GM06990 (cell line): Measurements from ENCODE around the gene SRCAP.

Experiments
- DNase-seq: peaks from one replicate; pipeline ENCODE4 v3.0.0-alpha.2; 2011; ENCODE audit not compliant: insufficient read length; ENCODE audit errors: extremely low read depth
- H3K27me3 ChIP-seq: replicated peaks from 2 replicates; pipeline ENCODE4 v1.6.0; 2011; ENCODE audit warnings: low read length; ENCODE audit not compliant: control insufficient read depth, insufficient read depth
- H3K36me3 ChIP-seq: 2 replicates; pipeline ENCODE4 v1.5.1; 2011; ENCODE audit warnings: low read length; ENCODE audit not compliant: control insufficient read depth, insufficient read depth
- H3K4me3 ChIP-seq: replicated peaks from 2 replicates; pipeline ENCODE4 v1.5.1; 2011; ENCODE audit warnings: low read depth, mild to moderate bottlenecking, control low read depth, low read length
- TF ChIP-seq, protein P1 (sequence below): IDR thresholded peaks from 2 replicates; pipeline ENCODE4 v1.5.1; 2011; ENCODE audit warnings: low read length, control low read depth, mild to moderate bottlenecking, inconsistent platforms; ENCODE audit not compliant: insufficient read depth, poor library complexity, severe bottlenecking

Gene SRCAP

DNA sequence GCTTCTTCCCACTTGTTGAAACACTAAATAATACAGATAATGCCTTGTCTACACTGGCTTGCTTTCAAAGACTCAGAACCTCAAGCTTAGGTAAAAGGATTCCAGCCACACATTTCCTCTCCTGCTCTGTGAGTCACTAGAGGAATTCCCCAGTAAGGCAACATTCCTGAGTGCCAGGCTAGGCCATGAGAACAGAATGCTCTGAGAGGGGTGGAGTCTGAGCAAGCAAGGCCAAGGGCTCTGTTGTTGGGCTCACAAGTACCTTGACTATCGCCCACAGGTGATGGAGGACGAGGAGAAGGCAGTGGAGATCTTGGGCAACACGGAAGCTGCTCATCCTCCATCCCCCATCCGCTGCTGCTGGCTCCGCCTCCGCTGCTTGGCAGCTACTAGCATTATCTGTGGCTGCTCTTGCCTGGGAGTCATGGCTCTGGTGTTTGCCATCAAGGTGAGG, 42.5 kb downstream of the SRCAP start:
- Histone ChIP-seq H3K36me3 (peaks cover 42% of the 10 kb centered on the region), H3K4me3 (no peak overlapping the region), H3K27me3 (no peaks in the 10 kb centered on the region)
- TF ChIP-seq, protein P1, sequence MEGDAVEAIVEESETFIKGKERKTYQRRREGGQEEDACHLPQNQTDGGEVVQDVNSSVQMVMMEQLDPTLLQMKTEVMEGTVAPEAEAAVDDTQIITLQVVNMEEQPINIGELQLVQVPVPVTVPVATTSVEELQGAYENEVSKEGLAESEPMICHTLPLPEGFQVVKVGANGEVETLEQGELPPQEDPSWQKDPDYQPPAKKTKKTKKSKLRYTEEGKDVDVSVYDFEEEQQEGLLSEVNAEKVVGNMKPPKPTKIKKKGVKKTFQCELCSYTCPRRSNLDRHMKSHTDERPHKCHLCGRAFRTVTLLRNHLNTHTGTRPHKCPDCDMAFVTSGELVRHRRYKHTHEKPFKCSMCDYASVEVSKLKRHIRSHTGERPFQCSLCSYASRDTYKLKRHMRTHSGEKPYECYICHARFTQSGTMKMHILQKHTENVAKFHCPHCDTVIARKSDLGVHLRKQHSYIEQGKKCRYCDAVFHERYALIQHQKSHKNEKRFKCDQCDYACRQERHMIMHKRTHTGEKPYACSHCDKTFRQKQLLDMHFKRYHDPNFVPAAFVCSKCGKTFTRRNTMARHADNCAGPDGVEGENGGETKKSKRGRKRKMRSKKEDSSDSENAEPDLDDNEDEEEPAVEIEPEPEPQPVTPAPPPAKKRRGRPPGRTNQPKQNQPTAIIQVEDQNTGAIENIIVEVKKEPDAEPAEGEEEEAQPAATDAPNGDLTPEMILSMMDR = no peak
- DNase-seq = no peak

DNA sequence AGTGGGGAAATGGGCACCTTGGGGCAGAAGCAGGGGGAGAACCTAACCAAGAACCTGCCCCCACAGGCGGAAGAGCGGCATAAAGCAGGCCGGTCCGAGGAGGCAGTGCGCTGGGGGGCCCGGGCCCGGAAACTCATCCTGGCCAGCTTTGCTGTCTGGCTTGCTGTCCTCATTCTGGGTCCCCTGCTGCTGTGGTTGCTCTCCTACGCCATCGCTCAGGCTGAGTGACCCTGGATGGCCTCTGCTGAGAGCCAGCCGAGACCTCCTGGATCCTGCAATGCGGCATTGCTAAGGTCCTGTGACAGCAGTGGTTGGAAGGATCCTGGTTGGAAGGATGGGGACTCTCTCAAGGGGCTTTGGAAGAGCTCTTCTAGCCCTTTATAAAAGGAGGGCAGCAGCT, 44.7 kb downstream of the SRCAP start:
- Histone ChIP-seq H3K27me3 (no peaks in the 10 kb centered on the region), H3K4me3 (no peak overlapping the region), H3K36me3 (peaks cover 26% of the 10 kb centered on the region)
- DNase-seq = no peak
- TF ChIP-seq, protein P1 = no peak

DNA sequence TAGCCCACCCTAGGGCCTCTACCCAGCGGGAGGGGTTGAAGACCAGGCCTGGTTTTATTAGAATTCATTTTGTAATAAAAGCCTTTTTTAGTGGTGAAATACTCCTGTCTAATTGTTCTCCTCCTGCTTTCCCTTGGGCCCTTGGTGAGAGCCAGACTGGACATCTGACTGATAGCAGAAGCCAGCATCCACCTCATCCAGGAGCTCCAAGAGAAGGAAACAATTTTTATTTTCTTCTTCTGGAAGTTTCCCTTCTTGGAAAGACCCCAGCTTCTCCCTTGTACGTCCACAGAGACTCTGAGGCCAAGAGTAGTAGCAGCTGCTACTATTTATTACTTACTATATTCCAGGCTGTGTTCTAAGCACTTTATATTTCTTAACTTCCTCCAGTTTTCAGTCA, 45.2 kb downstream of the SRCAP start:
- Histone ChIP-seq H3K4me3 (no peak overlapping the region), H3K36me3 (peaks cover 22% of the 10 kb centered on the region), H3K27me3 (no peaks in the 10 kb centered on the region)
- DNase-seq = no peak
- TF ChIP-seq, protein P1 = no peak

DNA sequence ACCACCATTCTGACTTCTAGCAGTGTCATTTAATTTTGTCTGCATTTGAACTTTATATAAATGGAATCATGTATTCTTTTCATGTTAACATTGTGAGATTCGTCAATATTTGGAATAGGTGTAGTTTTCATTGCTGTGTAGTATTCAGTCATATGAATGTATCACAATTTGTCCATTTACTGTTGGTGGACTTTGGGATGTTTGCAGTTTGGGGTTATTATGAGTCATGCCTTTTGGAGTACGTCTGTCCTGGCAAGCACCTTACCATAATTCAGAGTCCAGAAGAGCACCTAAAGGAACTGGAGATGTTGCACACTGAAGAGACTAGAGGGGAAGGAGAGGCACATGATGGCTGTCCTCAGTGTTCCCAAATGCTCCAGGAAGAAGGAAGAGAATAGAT, 46.1 kb downstream of the SRCAP start:
- TF ChIP-seq, protein P1 = no peak
- H3K4me3 ChIP-seq = no peak overlapping the region
- peaks cover 21% of the 10 kb centered on the region for H3K36me3 ChIP-seq
- DNase-seq = no peak
- H3K27me3 ChIP-seq = no peaks in the 10 kb centered on the region

DNA sequence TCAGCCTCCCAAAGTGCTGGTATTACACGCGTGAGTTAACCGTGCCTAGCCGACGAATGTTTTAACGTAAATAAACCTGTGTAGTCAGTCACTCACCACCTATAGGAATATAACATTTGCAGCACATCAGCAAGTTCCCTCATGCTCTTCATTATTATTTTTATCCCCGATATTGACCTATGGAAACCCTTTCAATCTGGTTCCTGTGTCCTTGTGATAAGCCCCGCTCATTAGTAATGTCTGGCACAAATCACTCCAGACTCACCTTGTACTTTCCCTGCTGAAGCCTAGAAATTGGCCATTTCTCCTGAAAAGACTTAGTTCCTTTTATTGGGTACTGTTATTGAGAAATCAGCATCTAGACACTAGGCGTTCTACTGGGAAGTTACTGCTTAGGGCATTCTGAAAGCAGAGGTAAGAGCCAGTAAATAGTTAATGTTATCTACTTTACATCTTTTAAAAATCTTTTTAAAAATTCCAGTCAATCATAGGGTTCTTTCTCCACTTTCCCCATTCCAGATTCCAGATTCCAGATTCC, 47.7 kb downstream of the SRCAP start:
- DNase-seq = no peak
- TF ChIP-seq, protein P1 = no peak
- Histone ChIP-seq H3K36me3 (peaks cover 20% of the 10 kb centered on the region), H3K4me3 (no peak overlapping the region), H3K27me3 (no peaks in the 10 kb centered on the region)

DNA sequence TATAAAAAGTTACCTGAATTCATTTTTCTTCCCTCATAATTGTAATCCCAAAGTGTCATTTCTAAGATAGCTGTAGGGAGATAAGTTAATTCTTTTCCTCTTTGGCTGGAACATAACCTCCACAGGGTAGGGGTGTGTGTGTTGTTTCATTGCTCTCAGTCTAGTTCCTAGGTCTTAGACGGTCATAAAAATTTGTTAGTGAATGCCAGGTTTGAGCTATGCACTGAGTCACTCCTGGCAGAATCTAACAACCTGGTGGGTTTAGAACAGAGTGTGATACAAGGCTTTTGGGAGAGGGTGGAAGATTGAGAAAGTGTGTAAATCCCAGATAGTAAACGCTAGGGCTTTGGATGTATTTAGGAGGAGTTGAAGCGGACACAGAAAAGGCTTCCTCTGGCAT, 48.4 kb downstream of the SRCAP start:
- peaks cover 19% of the 10 kb centered on the region for H3K36me3 ChIP-seq
- no peaks in the 10 kb centered on the region for H3K27me3 ChIP-seq
- TF ChIP-seq, protein P1 = no peak
- no peak for DNase-seq
- no peak overlapping the region for H3K4me3 ChIP-seq
